Kidney epithelial cell (primary cell): ENCODE data around the gene RNF166. TPM values are rescaled to one million over a fixed set of nuclear protein-coding genes. Genes with fewer than 3 reads are reported as not detected.
A peak's percentile ranks its signal among the peaks of the same experiment; 100 is the strongest.

ENCODE experiments used
- DNase-seq: peaks from one replicate; pipeline ENCODE4 v3.0.0-alpha.2; 2010; ENCODE audit warnings: low read depth
- H3K27me3 ChIP-seq: 2 replicates; pipeline ENCODE4 v1.6.0; 2011; ENCODE audit warnings: low read length; ENCODE audit not compliant: control insufficient read depth, insufficient read depth
- H3K36me3 ChIP-seq: 2 replicates; pipeline ENCODE4 v1.5.1; 2011; ENCODE audit warnings: low read length; ENCODE audit not compliant: control insufficient read depth, insufficient read depth
- H3K4me3 ChIP-seq: 2 replicates; pipeline ENCODE4 v1.5.1; 2011; ENCODE audit warnings: low read depth, mild to moderate bottlenecking, control low read depth, low read length
- total RNA-seq: library from RNA; depleted of rRNA; stranded (reverse); fragments of >200 nt; gene quantifications from 2 replicates; pipeline ENCODE4 v1.2.3, GENCODE V29; 2015
- TF ChIP-seq, protein P1 (sequence below): IDR thresholded peaks from 2 replicates; pipeline ENCODE4 v1.5.1; 2011; ENCODE audit warnings: mild to moderate bottlenecking, moderate library complexity, low read length, control low read depth, inconsistent platforms; ENCODE audit not compliant: insufficient read depth, poor library complexity, severe bottlenecking

Gene RNF166
- total RNA-seq, 1 donor from 2014 or later, result 33.0 TPM

GRCh38 chr16:88711750-88712340 lies 5.6 kb upstream of the RNF166 start:
- peaks cover 2% of the 10 kb centered on the region for H3K36me3 ChIP-seq
- no peak overlapping the region for H3K4me3 ChIP-seq
- H3K27me3 ChIP-seq, result no peaks in the 10 kb centered on the region
- no peak for DNase-seq
- TF ChIP-seq, protein P1, sequence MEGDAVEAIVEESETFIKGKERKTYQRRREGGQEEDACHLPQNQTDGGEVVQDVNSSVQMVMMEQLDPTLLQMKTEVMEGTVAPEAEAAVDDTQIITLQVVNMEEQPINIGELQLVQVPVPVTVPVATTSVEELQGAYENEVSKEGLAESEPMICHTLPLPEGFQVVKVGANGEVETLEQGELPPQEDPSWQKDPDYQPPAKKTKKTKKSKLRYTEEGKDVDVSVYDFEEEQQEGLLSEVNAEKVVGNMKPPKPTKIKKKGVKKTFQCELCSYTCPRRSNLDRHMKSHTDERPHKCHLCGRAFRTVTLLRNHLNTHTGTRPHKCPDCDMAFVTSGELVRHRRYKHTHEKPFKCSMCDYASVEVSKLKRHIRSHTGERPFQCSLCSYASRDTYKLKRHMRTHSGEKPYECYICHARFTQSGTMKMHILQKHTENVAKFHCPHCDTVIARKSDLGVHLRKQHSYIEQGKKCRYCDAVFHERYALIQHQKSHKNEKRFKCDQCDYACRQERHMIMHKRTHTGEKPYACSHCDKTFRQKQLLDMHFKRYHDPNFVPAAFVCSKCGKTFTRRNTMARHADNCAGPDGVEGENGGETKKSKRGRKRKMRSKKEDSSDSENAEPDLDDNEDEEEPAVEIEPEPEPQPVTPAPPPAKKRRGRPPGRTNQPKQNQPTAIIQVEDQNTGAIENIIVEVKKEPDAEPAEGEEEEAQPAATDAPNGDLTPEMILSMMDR, result no peak

DNA sequence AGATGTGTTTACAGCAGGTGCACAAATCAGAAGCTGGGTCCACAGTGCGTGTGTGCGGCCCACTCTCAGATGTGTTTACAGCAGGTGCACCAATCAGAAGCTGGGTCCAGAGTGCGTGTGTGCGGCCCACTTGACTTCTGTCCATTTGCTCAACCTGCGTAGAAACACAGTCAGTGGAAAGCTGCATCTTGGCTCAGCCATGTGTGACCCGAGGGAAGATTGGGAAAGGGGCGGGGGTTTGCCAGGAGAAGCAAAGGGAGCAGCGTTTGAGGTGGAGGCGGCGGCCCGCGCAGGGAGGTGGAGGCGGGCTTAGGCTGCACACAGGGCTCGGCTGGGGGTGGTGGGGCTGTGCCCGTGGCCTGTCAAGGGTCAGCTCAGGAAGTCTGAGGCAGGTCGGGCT lies 4.3 kb upstream of the RNF166 start:
- Histone ChIP-seq H3K36me3 (peaks cover 2% of the 10 kb centered on the region), H3K4me3 (no peak overlapping the region), H3K27me3 (no peaks in the 10 kb centered on the region)
- TF ChIP-seq, protein P1, result no peak
- DNase-seq, result no peak

DNA sequence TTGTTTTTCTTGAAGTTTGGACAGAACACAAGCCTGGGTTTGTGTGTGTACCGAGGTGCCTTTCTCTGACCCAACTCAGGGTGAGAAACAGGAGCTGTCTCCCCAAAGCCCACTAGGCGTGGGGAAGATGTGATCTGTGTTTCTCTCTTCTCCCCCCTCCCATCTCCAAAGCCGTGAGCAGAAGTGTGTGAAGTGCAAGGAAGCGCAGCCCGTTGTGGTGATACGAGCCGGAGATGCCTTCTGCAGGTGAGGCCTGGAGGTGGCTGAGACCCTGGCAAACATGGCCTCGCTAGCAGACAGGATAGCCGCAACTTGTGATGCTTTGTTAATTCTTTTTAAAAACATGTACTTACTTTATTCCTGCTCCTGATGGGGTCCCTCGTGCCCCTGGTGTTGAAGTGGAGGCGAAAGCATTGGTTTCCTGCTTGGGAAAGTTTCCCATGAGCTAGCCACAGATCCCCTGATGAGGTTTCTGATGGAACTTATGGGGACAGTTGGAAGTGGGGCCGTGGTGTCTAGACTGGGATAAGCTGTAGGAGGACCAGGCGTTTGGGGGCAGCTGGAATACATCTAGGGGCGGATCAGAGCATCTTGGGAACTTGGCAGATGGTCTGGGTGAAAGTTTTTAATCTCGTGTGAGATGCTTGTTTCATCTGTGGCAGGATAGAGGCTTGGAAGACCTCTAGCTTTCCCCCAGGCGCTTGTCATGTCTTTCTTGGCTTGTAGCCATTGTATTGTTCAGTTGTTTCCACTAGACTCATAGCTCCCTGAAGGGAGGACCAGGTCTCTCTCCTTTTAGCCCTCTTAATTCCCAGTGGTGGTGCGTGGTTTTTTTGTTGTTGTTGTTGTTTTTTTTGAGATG lies 988 bp upstream of the RNF166 start:
- H3K27me3 ChIP-seq, result no peaks in the 10 kb centered on the region
- no peak for DNase-seq
- TF ChIP-seq, protein P1, result no peak
- H3K36me3 ChIP-seq, result no peaks in the 10 kb centered on the region
- peak overlapping the region; percentile 98 for H3K4me3 ChIP-seq

DNA sequence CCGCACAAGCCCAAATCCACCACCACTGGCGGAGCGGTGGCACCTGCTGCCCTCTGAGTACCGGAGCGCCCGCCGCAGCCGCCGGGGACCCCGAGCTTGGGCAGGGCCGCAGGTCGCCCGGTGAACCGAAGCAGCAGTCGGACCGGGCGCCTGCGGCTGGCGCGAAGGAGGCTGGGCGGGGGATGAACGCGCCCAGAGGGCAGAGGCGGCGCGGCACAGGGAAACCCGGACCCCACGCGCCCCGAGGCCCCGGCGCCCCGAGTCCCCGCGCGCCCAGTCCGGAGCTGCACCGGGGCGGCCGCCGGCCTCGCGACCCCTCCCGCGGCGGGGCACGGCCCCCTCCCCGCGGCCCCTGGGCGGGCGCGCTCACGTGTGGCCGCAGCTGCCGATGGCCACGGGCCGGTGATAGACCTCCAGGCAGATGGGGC lies 393 bp downstream of the RNF166 start:
- peak overlapping the region; percentile 98 for H3K4me3 ChIP-seq
- H3K27me3 ChIP-seq, result no peaks in the 10 kb centered on the region
- no peaks in the 10 kb centered on the region for H3K36me3 ChIP-seq
- DNase-seq, result no peak
- TF ChIP-seq, protein P1, result no peak

- Histone ChIP-seq H3K4me3 (peak overlapping the region; percentile 98), H3K36me3 (no peaks in the 10 kb centered on the region), H3K27me3 (no peaks in the 10 kb centered on the region)
- DNase-seq, result no peak
- TF ChIP-seq, protein P1, result no peak
Measured at GRCh38 chr16:88705076-88705684, 1.0 kb downstream of the RNF166 start.
